ENCODE results near the gene WDR81. TPM values are rescaled to one million over a fixed set of nuclear protein-coding genes. Genes with fewer than 3 reads are reported as not detected.

WDR81 gene
- total and polyA plus RNA-seq, 3 donors from 2014 or later, result 16.9 to 71.4 (median 58.4) TPM

GRCh38 chr17:1752425-1753262 is 28.1 kb downstream of the WDR81 start:
- peak; percentile 50 for DNase-seq
- no peaks in the 10 kb centered on the region for H3K36me3 ChIP-seq (ENCODE audit: low read depth, missing control alignments)
- no peaks in the 10 kb centered on the region for H3K9me3 ChIP-seq
- no peak for TF ChIP-seq POLR2A (IDR thresholded peaks at IDR 0.05)
- no peak for TF ChIP-seq CTCF (IDR thresholded peaks at IDR 0.05)
- H3K4me1 ChIP-seq, result peaks cover 26% of the 10 kb centered on the region
- 60 to 75% methylated on average over 14 to 18 of the region's 18 CpGs for WGBS, 2 donors
- H3K27ac ChIP-seq, result peak overlapping the region; percentile 7 to 56
- H3K27me3 ChIP-seq, result no peaks in the 10 kb centered on the region
- intact Hi-C loops (cut with DNase I; ENCODE audit: low total_unique reads), result no loop called here
- no peak overlapping the region for H3K4me3 ChIP-seq

- Histone ChIP-seq H3K4me1 (peaks cover 25% of the 10 kb centered on the region), H3K27me3 (no peaks in the 10 kb centered on the region), H3K27ac (peak overlapping the region; percentile 74 to 76), H3K9me3 (no peaks in the 10 kb centered on the region), H3K4me3 (no peak overlapping the region), H3K36me3 (ENCODE audit: low read depth, missing control alignments) (no peaks in the 10 kb centered on the region)
- intact Hi-C loops (cut with DNase I; ENCODE audit: low total_unique reads), result no loop called here
- no peak for DNase-seq
- TF ChIP-seq CTCF (IDR thresholded peaks at IDR 0.05) (no peak), POLR2A (IDR thresholded peaks at IDR 0.05) (no peak)
- 81 to 86% methylated on average over 18 to 23 of the region's 23 CpGs for WGBS, 2 donors
Observed at GRCh38 chr17:1753767-1754429, 29.4 kb downstream of the WDR81 start.

GRCh38 chr17:1754430-1755112 is 30.1 kb downstream of the WDR81 start:
- H3K27me3 ChIP-seq, result no peaks in the 10 kb centered on the region
- peak overlapping the region; percentile 74 to 76 for H3K27ac ChIP-seq
- H3K36me3 ChIP-seq (ENCODE audit: low read depth, missing control alignments), result no peaks in the 10 kb centered on the region
- 82 to 85% methylated on average over 23 to 25 of the region's 25 CpGs for WGBS, 2 donors
- no peak for TF ChIP-seq POLR2A (IDR thresholded peaks at IDR 0.05)
- TF ChIP-seq CTCF (IDR thresholded peaks at IDR 0.05), result no peak
- DNase-seq, result no peak
- no peak overlapping the region for H3K4me3 ChIP-seq
- peaks cover 25% of the 10 kb centered on the region for H3K4me1 ChIP-seq
- H3K9me3 ChIP-seq, result no peaks in the 10 kb centered on the region
- intact Hi-C loops (cut with DNase I; ENCODE audit: low total_unique reads), result no loop called here

GRCh38 chr17:1755252-1755826 is 30.8 kb downstream of the WDR81 start:
- 64 to 68% methylated on average over 6 to 20 of the region's 20 CpGs for WGBS, 2 donors
- H3K27me3 ChIP-seq, result no peaks in the 10 kb centered on the region
- H3K27ac ChIP-seq, result peak overlapping the region; percentile 74 to 76
- TF ChIP-seq POLR2A (IDR thresholded peaks at IDR 0.05), result no peak
- TF ChIP-seq CTCF (IDR thresholded peaks at IDR 0.05), result no peak
- H3K9me3 ChIP-seq, result no peaks in the 10 kb centered on the region
- intact Hi-C loops (cut with DNase I; ENCODE audit: low total_unique reads), result no loop called here
- H3K4me3 ChIP-seq, result no peak overlapping the region
- H3K4me1 ChIP-seq, result peaks cover 30% of the 10 kb centered on the region
- H3K36me3 ChIP-seq (ENCODE audit: low read depth, missing control alignments), result no peaks in the 10 kb centered on the region
- DNase-seq, result no peak

Measured in testis (tissue), 3 donors.